Measurements from ENCODE around the gene ANXA7. TPM values are rescaled to one million over a fixed set of nuclear protein-coding genes. Genes with fewer than 3 reads are reported as not detected.
"Not testable (repeated sequence)": the region's sequence is repeated elsewhere in the genome, so short reads cannot be mapped to it uniquely, and the experiment has no call there.

ANXA7 gene
- total RNA-seq, 1 experiment from 2014 or later, result 120 TPM

DNA sequence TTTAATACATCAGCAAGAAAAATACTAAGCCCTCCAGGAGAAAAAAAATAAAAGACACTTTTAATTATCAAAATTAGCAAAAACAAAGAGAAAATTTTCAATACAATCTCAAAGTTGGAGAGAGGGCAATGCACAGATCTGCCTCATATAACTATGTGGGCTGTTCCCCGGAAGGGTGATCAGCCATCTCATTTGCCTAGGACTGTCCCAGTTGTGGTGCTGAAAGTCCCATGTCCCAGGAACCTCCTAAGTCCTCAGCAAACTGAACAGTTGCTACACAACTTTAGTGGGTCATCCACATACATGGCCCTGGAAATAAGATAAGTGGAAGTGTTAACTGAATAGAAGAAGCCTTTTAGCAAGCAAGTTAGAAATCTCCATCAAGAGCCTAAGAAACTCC is 69.6 kb downstream of the ANXA7 start:
- no peak for DNase-seq (ENCODE audit: extremely low read depth, low read depth)

DNA sequence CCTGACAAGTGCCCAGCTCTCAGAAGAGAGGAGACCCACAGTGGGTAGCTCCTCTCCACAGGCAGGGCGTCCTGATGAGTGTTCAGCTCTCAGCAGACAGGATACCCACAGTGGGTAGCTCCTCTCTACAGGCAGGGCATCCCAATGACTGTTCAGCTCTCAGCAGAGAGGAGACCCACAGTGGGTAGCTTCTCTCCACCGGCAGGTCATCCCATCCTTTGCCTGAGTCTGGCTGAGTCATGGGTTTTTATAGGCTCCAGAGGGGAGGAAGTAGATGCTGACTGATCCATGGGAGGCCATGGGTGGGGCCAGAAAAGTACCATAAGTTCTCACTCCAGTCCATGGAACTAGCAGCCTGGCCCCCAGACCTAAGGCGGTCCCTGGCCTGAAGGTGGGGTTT is 73.7 kb downstream of the ANXA7 start:
- DNase-seq (ENCODE audit: extremely low read depth, low read depth), result no peak

DNA sequence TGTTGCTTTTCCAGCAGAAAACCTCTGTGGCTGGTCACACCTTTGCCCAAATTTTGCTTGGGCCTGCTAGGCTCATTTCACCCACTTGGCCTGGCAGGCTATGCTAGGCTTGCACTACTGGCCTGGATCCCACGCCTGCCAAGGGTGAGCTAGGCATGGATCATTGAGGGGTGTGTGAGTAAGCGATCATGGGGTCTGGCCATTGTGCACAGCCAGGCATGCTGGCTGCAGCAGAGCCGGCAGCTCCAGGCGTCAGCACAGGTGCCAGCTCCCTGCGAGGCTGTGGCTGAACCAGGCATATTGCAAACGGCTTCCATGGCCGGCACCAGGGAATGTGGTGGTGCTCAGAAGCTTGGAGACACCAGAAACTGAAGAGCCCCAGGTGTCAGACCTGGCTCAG is 74.4 kb downstream of the ANXA7 start:
- no peak for DNase-seq (ENCODE audit: extremely low read depth, low read depth)

DNA sequence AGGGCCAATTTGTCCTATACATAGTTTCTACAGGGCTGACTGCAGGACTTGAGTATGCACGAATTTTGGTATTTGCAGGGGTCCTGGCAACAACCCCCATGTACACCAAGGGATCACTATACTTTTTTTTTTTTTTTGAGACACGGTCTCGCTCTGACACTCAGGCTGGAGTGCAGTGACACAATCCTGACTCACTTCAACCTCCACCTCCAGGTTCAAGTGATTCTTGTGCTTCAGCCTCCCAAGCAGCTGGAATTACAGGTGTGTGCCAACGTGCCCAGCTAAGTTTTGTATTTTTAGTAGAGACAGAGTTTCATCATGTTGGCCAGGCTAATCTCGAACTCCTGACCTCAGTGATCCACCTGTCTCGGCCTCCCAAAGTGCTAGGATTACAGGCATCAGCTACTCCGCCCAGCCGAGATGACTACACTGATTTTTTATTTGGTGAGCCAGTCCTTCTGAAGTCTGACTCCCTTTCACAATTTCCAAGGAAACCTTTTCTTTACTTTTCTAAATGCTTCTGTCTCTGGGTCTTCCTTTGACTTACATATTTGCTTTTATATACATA is 75.0 kb downstream of the ANXA7 start:
- DNase-seq (ENCODE audit: extremely low read depth, low read depth), result no peak

DNA sequence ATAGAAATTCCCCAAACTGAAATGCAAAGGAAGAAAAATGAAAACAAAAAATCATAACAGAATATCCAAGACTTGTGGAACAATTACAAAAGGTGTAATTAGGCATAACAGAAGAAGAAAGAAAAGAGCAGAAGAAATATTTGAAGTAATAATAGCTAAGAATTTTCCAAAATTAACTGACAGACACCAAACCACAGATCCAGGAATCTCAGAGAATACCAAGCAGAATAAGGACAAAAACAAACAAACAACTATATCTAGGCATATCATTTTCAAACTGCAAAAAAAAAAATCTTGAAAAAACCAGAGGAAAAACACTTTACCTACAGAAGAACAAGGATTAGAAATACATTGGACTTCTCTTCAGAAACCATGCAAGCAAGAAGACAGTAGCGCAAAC is 80.7 kb downstream of the ANXA7 start:
- DNase-seq (ENCODE audit: extremely low read depth, low read depth), result no peak

DNA sequence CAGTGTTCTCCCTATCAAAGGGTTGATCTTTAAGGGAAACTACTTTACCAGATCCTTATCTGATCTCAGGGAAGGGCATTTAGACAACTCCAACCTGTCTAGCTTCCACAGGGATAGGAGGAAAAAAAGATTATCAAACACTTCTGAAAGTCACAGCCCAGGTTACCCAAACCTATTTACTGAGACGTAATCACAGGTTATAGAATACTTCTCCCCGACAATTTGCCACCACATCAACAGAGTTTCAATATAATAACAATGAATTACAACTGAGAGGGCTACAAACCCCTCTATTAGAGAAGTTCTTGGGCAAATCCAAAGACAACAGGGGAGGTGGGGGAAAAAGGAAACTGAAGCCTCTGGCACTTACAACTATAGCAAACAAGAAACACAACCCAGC is 81.5 kb downstream of the ANXA7 start:
- no peak for DNase-seq (ENCODE audit: extremely low read depth, low read depth)

DNA sequence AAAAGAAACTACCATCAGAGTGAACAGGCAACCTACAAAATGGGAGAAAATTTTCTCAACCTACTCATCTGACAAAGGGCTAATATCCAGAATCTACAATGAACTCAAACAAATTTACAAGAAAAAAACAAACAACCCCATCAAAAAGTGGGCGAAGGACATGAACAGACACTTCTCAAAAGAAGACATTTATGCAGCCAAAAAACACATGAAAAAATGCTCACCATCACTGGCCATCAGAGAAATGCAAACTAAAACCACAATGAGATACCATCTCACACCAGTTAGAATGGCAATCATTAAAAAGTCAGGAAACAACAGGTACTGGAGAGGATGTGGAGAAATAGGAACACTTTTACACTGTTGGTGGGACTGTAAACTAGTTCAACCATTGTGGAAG is 85.3 kb downstream of the ANXA7 start:
- DNase-seq (ENCODE audit: extremely low read depth, low read depth), result not testable (repeated sequence)

DNA sequence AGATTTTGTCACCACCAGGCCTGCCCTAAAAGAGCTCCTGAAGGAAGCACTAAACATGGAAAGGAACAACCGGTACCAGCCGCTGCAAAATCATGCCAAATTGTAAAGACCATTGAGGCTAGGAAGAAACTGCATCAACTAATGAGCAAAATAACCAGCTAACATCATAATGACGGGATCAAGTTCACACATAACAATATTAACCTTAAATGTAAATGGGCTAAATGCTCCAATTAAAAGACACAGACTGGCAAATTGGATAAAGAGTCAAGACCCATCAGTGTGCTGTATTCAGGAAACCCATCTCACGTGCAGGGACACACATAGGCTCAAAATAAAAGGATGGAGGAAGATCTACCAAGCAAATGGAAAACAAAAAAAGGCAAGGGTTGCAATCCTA is 88.6 kb downstream of the ANXA7 start:
- DNase-seq (ENCODE audit: extremely low read depth, low read depth), result not testable (repeated sequence)

Small RNAs within 50 kb of the gene (small RNA-seq; reads per million reads assigned to genes)
- gene RF00019, result 0 reads per million in 2 experiments

Other genes starting within 250 kb of the ANXA7 start
- 36.6 and 43.2 TPM in 2 replicates for gene ECD, start 246.1 kb downstream of the ANXA7 start, total RNA-seq (2014; rRNA removed; shearing (Covaris generic))
- gene FAM149B1, start 245.9 kb downstream of the ANXA7 start, total RNA-seq (2014; rRNA removed; shearing (Covaris generic)), result 19.0 and 23.6 TPM in 2 replicates
- gene DNAJC9, start 166.8 kb downstream of the ANXA7 start, total RNA-seq (2014; rRNA removed; shearing (Covaris generic)), result 34.7 and 42.5 TPM in 2 replicates
- 141 and 150 TPM in 2 replicates for gene MRPS16, start 161.4 kb downstream of the ANXA7 start, total RNA-seq (2014; rRNA removed; shearing (Covaris generic))
- gene CFAP70, start 55.2 kb downstream of the ANXA7 start, total RNA-seq (2014; rRNA removed; shearing (Covaris generic)), result 0.15 and 0.32 TPM in 2 replicates
- 0.43 and 1.0 TPM in 2 replicates for gene MSS51, start 19.5 kb upstream of the ANXA7 start, total RNA-seq (2014; rRNA removed; shearing (Covaris generic))
- gene PPP3CB, start 82.0 kb upstream of the ANXA7 start, total RNA-seq (2014; rRNA removed; shearing (Covaris generic)), result 15.3 and 17.1 TPM in 2 replicates
- 15.3 and 16.4 TPM in 2 replicates for gene USP54, start 177.3 kb upstream of the ANXA7 start, total RNA-seq (2014; rRNA removed; shearing (Covaris generic))
- not detected in 2 replicates for gene MYOZ1, start 227.4 kb upstream of the ANXA7 start, total RNA-seq (2014; rRNA removed; shearing (Covaris generic))
- not detected in 2 replicates for gene SYNPO2L, start 242.0 kb upstream of the ANXA7 start, total RNA-seq (2014; rRNA removed; shearing (Covaris generic))

All from NCI-H460 (cell line).